Keratinocyte (primary cell): ENCODE results near the gene LTBP3. TPM values are rescaled to one million over a fixed set of nuclear protein-coding genes. Genes with fewer than 3 reads are reported as not detected.

Experiments
- DNase-seq: peaks from one replicate; pipeline ENCODE4 v3.0.0-alpha.2; 2011; ENCODE audit warnings: low read depth, missing footprints, low spot score
- FAIRE-seq: peaks from 2 replicates; lab custom pipeline; 2011; peaks lifted over from hg19 to GRCh38; lab: Jason Lieb, UNC
- H2AFZ ChIP-seq: 2 replicates; pipeline ENCODE4 v1.6.0; 2012; ENCODE audit warnings: low read length, control low read depth, inconsistent platforms; ENCODE audit not compliant: control insufficient read depth
- H3K27ac ChIP-seq: 2 replicates; pipeline ENCODE4 v1.5.1; 2011; ENCODE audit warnings: low read length; ENCODE audit not compliant: control insufficient read depth, insufficient read depth
- H3K27me3 ChIP-seq: 3 replicates; pipeline ENCODE4 v1.6.0; 2011; ENCODE audit warnings: low read length; ENCODE audit not compliant: control insufficient read depth, insufficient read depth; ENCODE audit errors: extremely low read depth
- H3K36me3 ChIP-seq, 2 experiments: 2 replicates in 1 of 2; 3 replicates in 1 of 2; pipeline ENCODE4 v1.5.1; 2011; ENCODE audit warnings: low read length in 2 of 2, mild to moderate bottlenecking in 1 of 2; ENCODE audit not compliant: control insufficient read depth in 2 of 2, insufficient read depth in 2 of 2; ENCODE audit errors: extremely low read depth in 1 of 2
- H3K4me1 ChIP-seq: 3 replicates; pipeline ENCODE4 v1.5.1; 2011; ENCODE audit warnings: low read length; ENCODE audit not compliant: control insufficient read depth, insufficient read depth; ENCODE audit errors: extremely low read depth
- H3K4me2 ChIP-seq: 3 replicates; pipeline ENCODE4 v1.6.0; 2011; ENCODE audit warnings: low read depth, low read length; ENCODE audit not compliant: control insufficient read depth, insufficient read depth; ENCODE audit errors: extremely low read depth
- H3K4me3 ChIP-seq, 3 experiments: fragments of 200-600 bp in 1 of 3; sonication (generic) in 1 of 3; 2 replicates in 2 of 3; 3 replicates in 1 of 3; pipeline ENCODE4 v1.5.1; 2011 to 2016; ENCODE audit warnings: low read length in 3 of 3, mild to moderate bottlenecking in 3 of 3, control low read depth in 2 of 3, inconsistent platforms in 1 of 3, low read depth in 1 of 3, mixed read lengths in 1 of 3, mixed run types in 1 of 3, moderate library complexity in 1 of 3; ENCODE audit not compliant: control insufficient read depth in 2 of 3, insufficient read depth in 2 of 3; ENCODE audit errors: extremely low read depth in 1 of 3
- H3K79me2 ChIP-seq: 2 replicates; pipeline ENCODE4 v1.6.0; 2012; ENCODE audit warnings: low read length; ENCODE audit not compliant: control insufficient read depth, insufficient read depth
- H3K9ac ChIP-seq: 3 replicates; pipeline ENCODE4 v1.6.0; 2011; ENCODE audit warnings: low read length; ENCODE audit not compliant: control insufficient read depth, insufficient read depth; ENCODE audit errors: extremely low read depth
- H3K9me1 ChIP-seq: 3 replicates; pipeline ENCODE4 v1.6.0; 2011; ENCODE audit warnings: low read length; ENCODE audit not compliant: control insufficient read depth, insufficient read depth; ENCODE audit errors: extremely low read depth
- H3K9me3 ChIP-seq: 2 replicates; pipeline ENCODE4 v1.5.1; 2012; ENCODE audit warnings: low read depth, low read length; ENCODE audit not compliant: control insufficient read depth
- H4K20me1 ChIP-seq: 3 replicates; pipeline ENCODE4 v1.6.0; 2011; ENCODE audit warnings: low read length; ENCODE audit not compliant: control insufficient read depth, insufficient read depth; ENCODE audit errors: extremely low read depth
- CTCF ChIP-seq, 3 experiments: IDR thresholded peaks in 1 of 3; conservative IDR thresholded peaks in 1 of 3; optimal IDR thresholded peaks in 1 of 3; 2 replicates in 2 of 3; 3 replicates in 1 of 3; pipeline versions ENCODE3 to v1.5.1; 2011; ENCODE audit warnings: low read length in 3 of 3, mild to moderate bottlenecking in 3 of 3, moderate library complexity in 2 of 3, control low read depth in 1 of 3, inconsistent platforms in 1 of 3; ENCODE audit not compliant: insufficient read depth in 2 of 3; ENCODE audit errors: extremely low read depth in 1 of 3
- EZH2 ChIP-seq: IDR thresholded peaks from one replicate; pipeline ENCODE4 v1.6.1; 2012; ENCODE audit warnings: inconsistent platforms, mild to moderate bottlenecking, low read length, moderate library complexity
- dilution Hi-C: fragments of 300-500 bp; cut with MboI; formaldehyde crosslinking; loops from one replicate; pipeline ENCODE4 v1.7.0; 2020; ENCODE audit warnings: low sequenced_read_pairs; ENCODE audit not compliant: extremely low pct_ligation_motif_present
- polyA plus RNA-seq, 5 experiments: library from polyadenylated mRNA; depleted of rRNA in 3 of 5; stranded (reverse) in 3 of 5; stranded (forward) in 1 of 5; unstranded in 1 of 5; fragments of >200 nt; gene quantifications; 1 replicate in 1 of 5; 2 replicates in 3 of 5; 3 replicates in 1 of 5; pipeline versions ENCODE4 v1.2.1 to v1.2.3, GENCODE V29; 2011 to 2012; ENCODE audit warnings: missing spikeins in 2 of 5, low read depth in 1 of 5, low replicate concordance in 1 of 5

The LTBP3 gene
- polyA plus RNA-seq, 1 donor (not counting 4 experiments of a cell fraction or from before 2014, with no cell fraction given), result 9.1 TPM

DNA sequence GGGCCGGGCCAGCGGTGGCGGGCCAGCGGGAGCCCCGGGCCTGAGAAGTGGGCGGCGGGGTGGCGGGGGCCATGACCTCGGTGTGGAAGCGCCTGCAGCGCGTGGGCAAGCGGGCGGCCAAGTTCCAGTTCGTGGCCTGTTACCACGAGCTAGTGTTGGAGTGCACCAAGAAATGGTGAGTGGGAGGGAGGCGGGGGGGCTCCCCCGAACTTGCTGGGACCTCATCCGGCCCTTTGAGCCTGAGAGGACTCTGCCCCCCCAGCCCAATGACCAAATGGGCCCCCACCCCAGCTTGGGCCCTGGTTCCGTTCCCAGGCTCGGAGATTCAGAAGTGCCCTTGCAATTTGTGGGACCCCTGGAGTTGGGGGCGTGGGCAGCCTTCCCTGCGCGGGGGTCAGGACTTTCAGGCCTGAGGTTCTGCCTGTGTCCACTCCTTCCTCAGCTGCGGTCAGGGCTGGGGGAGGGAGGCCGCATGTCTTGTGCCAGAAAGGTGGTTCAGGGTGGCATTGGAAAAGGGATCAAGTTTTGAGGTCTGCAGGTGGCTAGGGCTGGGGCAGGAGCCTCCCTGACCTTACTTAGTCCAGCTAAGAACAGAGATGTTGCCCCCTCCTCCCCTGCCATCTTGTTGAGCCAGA, 18.2 kb upstream of the LTBP3 start:
- Histone ChIP-seq H3K27ac (peak overlapping the region; percentile 70), H3K9ac (peak overlapping the region; percentile 56), H3K9me3 (no peaks in the 10 kb centered on the region), H3K79me2 (peaks cover 12% of the 10 kb centered on the region), H3K4me3 (peak overlapping the region; percentile 51 to 74 (median 71)), H3K27me3 (no peaks in the 10 kb centered on the region), H3K9me1 (no peaks in the 10 kb centered on the region), H2AFZ (no peak overlapping the region), H4K20me1 (peaks cover 8% of the 10 kb centered on the region), H3K36me3 (peaks cover 6 to 8% of the 10 kb centered on the region in 2 experiments), H3K4me2 (peak overlapping the region; percentile 64), H3K4me1 (peaks cover 49% of the 10 kb centered on the region)
- dilution Hi-C loops, result no loop called here
- FAIRE-seq (no peak), DNase-seq (no peak)
- TF ChIP-seq CTCF (optimal IDR thresholded peaks at IDR 0.05 in 1 of 3, IDR thresholded peaks at IDR 0.05 in 1 of 3, conservative IDR thresholded peaks at IDR 0.05 in 1 of 3; ENCODE audit: extremely low read depth in 1 of 3, insufficient read depth in 2 of 3, low read length in 3 of 3) (no peak), EZH2 (no peak)

- H3K27me3 ChIP-seq, result no peaks in the 10 kb centered on the region
- dilution Hi-C loops, result no loop called here
- TF ChIP-seq EZH2, result no peak
- no peak for TF ChIP-seq CTCF (optimal IDR thresholded peaks at IDR 0.05 in 1 of 3, IDR thresholded peaks at IDR 0.05 in 1 of 3, conservative IDR thresholded peaks at IDR 0.05 in 1 of 3; ENCODE audit: extremely low read depth in 1 of 3, insufficient read depth in 2 of 3, low read length in 3 of 3)
- H3K79me2 ChIP-seq, result peaks cover 18% of the 10 kb centered on the region
- H2AFZ ChIP-seq, result no peak within 1 kb of the TSS
- H3K4me3 ChIP-seq, result peak within 1 kb of the TSS; percentile 51 to 74 (median 71)
- peaks cover 6 to 7% of the 10 kb centered on the region in 2 experiments for H3K36me3 ChIP-seq
- peaks cover 8% of the 10 kb centered on the region for H4K20me1 ChIP-seq
- H3K27ac ChIP-seq, result peak within 1 kb of the TSS; percentile 70
- no peaks in the 10 kb centered on the region for H3K9me1 ChIP-seq
- H3K4me2 ChIP-seq, result peak within 1 kb of the TSS; percentile 64
- H3K4me1 ChIP-seq, result peaks cover 55% of the 10 kb centered on the region
- no peaks in the 10 kb centered on the region for H3K9me3 ChIP-seq
- FAIRE-seq (no peak), DNase-seq (no peak)
- H3K9ac ChIP-seq, result peak within 1 kb of the TSS; percentile 56
Measured at GRCh38 chr11:65575568-65576231, 17.5 kb upstream of the LTBP3 start, which contains the start of gene EHBP1L1. TSS of gene EHBP1L1 (plus strand) at chr11:65576053. CDS start at chr11:65576303, 250 bp downstream.
